HepG2 (cell line): Measurements from ENCODE around the gene AFDN. TPM values are rescaled to one million over a fixed set of nuclear protein-coding genes. Genes with fewer than 3 reads are reported as not detected.

Source experiments
- ARID2 ChIP-seq: sonication (generic); formaldehyde crosslinking; IDR thresholded peaks from 2 replicates; pipeline ENCODE4 v1.8.1; 2022; ENCODE audit warnings: mild to moderate bottlenecking, missing genetic modification reagents, borderline replicate concordance
- CBX2 ChIP-seq, 2 experiments: fragments of 200-600 bp in 1 of 2; sonication (generic); formaldehyde crosslinking in 1 of 2; IDR thresholded peaks; 2 replicates each; pipeline versions ENCODE4 v1.7.0 to v1.8.1; 2018 to 2022; ENCODE audit warnings: low read depth in 2 of 2, low read length in 1 of 2, mild to moderate bottlenecking in 1 of 2, missing genetic modification reagents in 1 of 2
- DNMT3B ChIP-seq: conservative IDR thresholded peaks from 2 replicates; pipeline ENCODE4 v1.6.1; 2016; ENCODE audit warnings: missing biosample characterization, control low read depth
- DPF2 ChIP-seq: sonication (generic); formaldehyde crosslinking; IDR thresholded peaks from 2 replicates; pipeline ENCODE4 v1.4.0; 2020; ENCODE audit warnings: mild to moderate bottlenecking, low read depth, missing genetic modification reagents, borderline replicate concordance
- FOSL1 ChIP-seq: sonication (generic); formaldehyde crosslinking; IDR thresholded peaks from 2 replicates; pipeline ENCODE4 v1.9.0; 2021; ENCODE audit warnings: missing genetic modification reagents, borderline replicate concordance
- FOXA3 ChIP-seq: IDR thresholded peaks from 2 replicates; pipeline ENCODE4 v1.6.1; 2016; ENCODE audit warnings: missing genetic modification reagents, missing compliant biosample characterization
- GMEB1 ChIP-seq: sonication (generic); formaldehyde crosslinking; IDR thresholded peaks from 2 replicates; pipeline ENCODE4 v1.5.1; 2020; ENCODE audit warnings: missing genetic modification reagents, mild to moderate bottlenecking, borderline replicate concordance
- HIVEP1 ChIP-seq: sonication (generic); formaldehyde crosslinking; IDR thresholded peaks from 2 replicates; pipeline ENCODE4 v1.4.0; 2020; ENCODE audit warnings: mild to moderate bottlenecking, missing genetic modification reagents
- KDM6A ChIP-seq: IDR thresholded peaks from 2 replicates; pipeline ENCODE4 v1.6.1; 2016; ENCODE audit warnings: low read depth
- KLF6 ChIP-seq: IDR thresholded peaks from 2 replicates; pipeline ENCODE4 v1.8.0; 2016; ENCODE audit warnings: missing biosample characterization, missing genetic modification reagents
- PPARG ChIP-seq: conservative IDR thresholded peaks from 2 replicates; pipeline ENCODE4 v1.6.1; 2016; ENCODE audit warnings: missing biosample characterization, missing genetic modification reagents
- SRSF4 ChIP-seq: fragments of 200-400 bp; formaldehyde crosslinking; IDR thresholded peaks from one replicate; pipeline ENCODE4 v1.6.1; 2018; ENCODE audit warnings: mild to moderate bottlenecking, low read depth, low read length, moderate library complexity; ENCODE audit not compliant: poor library complexity, severe bottlenecking
- TCF7L2 ChIP-seq: IDR thresholded peaks from 2 replicates; pipeline ENCODE4 v1.6.1; 2011; ENCODE audit warnings: mild to moderate bottlenecking, low read depth, low read length, moderate library complexity
- ZBTB8A ChIP-seq: sonication (generic); formaldehyde crosslinking; IDR thresholded peaks from 2 replicates; pipeline ENCODE4 v1.4.0; 2020; ENCODE audit warnings: mild to moderate bottlenecking, low read depth, missing genetic modification reagents, borderline replicate concordance
- ZMYM4 ChIP-seq: sonication (generic); formaldehyde crosslinking; IDR thresholded peaks from 2 replicates; pipeline ENCODE4 v1.8.1; 2023; ENCODE audit warnings: mild to moderate bottlenecking, missing genetic modification reagents
- ZNF136 ChIP-seq: sonication (generic); formaldehyde crosslinking; IDR thresholded peaks from 2 replicates; pipeline ENCODE4 v1.8.1; 2022; ENCODE audit warnings: low read depth, mild to moderate bottlenecking, moderate library complexity, missing genetic modification reagents
- ZNF777 ChIP-seq: sonication (generic); formaldehyde crosslinking; IDR thresholded peaks from 2 replicates; pipeline ENCODE4 v1.4.0; 2020; ENCODE audit warnings: missing genetic modification reagents
- ZSCAN29 ChIP-seq: sonication (generic); formaldehyde crosslinking; conservative IDR thresholded peaks from 2 replicates; pipeline ENCODE4 v1.4.0; 2020; ENCODE audit warnings: mild to moderate bottlenecking, missing genetic modification reagents
- polyA plus RNA-seq, 8 experiments: library from polyadenylated mRNA; depleted of rRNA in 3 of 8; stranded (reverse) in 7 of 8; unstranded in 1 of 8; fragments of >200 nt; fragmentation: Illumina TruSeq in 4 of 8; extraction: Trizol in 4 of 8; gene quantifications; 2 replicates each; pipeline versions ENCODE4 v1.2.1 to v1.2.3, GENCODE V29; 2011 to 2016; ENCODE audit warnings: low read depth in 4 of 8, missing spikeins in 1 of 8, mixed read lengths in 1 of 8; ENCODE audit not compliant: insufficient read depth in 1 of 8
- total RNA-seq, 5 experiments: library from RNA; depleted of rRNA; stranded (reverse); fragments of >200 nt; fragmentation: Illumina TruSeq; extraction: Trizol; gene quantifications; 2 replicates each; pipeline ENCODE4 v1.2.3, GENCODE V29; 2016; ENCODE audit warnings: low read depth in 1 of 5
- TF ChIP-seq, protein P1 (sequence below): sonication (generic); formaldehyde crosslinking; IDR thresholded peaks from 2 replicates; pipeline ENCODE4 v1.4.0; 2020; ENCODE audit warnings: low read depth, mild to moderate bottlenecking, missing genetic modification reagents
- TF ChIP-seq, protein P2 (sequence below): IDR thresholded peaks from 2 replicates; pipeline ENCODE4 v1.6.1; 2016; ENCODE audit warnings: missing genetic modification reagents, missing compliant biosample characterization
- TF ChIP-seq, protein P3 (sequence below): sonication (generic); formaldehyde crosslinking; IDR thresholded peaks from 2 replicates; pipeline ENCODE4 v1.8.0; 2022; ENCODE audit warnings: mild to moderate bottlenecking, missing genetic modification reagents, moderate library complexity
- TF ChIP-seq, protein P4 (sequence below): IDR thresholded peaks from 2 replicates; pipeline ENCODE4 v1.4.0; 2020; ENCODE audit warnings: mild to moderate bottlenecking, missing genetic modification reagents

The AFDN gene
- total and polyA plus RNA-seq, 2 of the 13 experiments (the other 11 are each of a cell fraction or from before 2014, with no cell fraction given) = 136 to 151 TPM

GRCh38 chr6:168017629-168018028 lies 190.9 kb downstream of the AFDN start (continued):
- TF ChIP-seq HIVEP1 = no peak
- TF ChIP-seq TCF7L2 = no peak
- TF ChIP-seq FOXA3 (CRISPR knock-in tag) = peak; percentile 91
- TF ChIP-seq FOSL1 = no peak
- TF ChIP-seq ARID2 = no peak
- no peak for TF ChIP-seq PPARG (CRISPR knock-in tag)
- TF ChIP-seq, protein P1, sequence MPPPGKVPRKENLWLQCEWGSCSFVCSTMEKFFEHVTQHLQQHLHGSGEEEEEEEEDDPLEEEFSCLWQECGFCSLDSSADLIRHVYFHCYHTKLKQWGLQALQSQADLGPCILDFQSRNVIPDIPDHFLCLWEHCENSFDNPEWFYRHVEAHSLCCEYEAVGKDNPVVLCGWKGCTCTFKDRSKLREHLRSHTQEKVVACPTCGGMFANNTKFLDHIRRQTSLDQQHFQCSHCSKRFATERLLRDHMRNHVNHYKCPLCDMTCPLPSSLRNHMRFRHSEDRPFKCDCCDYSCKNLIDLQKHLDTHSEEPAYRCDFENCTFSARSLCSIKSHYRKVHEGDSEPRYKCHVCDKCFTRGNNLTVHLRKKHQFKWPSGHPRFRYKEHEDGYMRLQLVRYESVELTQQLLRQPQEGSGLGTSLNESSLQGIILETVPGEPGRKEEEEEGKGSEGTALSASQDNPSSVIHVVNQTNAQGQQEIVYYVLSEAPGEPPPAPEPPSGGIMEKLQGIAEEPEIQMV (CRISPR knock-in tag) = no peak
- no peak for TF ChIP-seq ZNF136 (CRISPR knock-in tag)
- no peak for TF ChIP-seq GMEB1 (CRISPR knock-in tag)
- no peak for TF ChIP-seq ZSCAN29 (CRISPR knock-in tag)
- TF ChIP-seq, protein P2, sequence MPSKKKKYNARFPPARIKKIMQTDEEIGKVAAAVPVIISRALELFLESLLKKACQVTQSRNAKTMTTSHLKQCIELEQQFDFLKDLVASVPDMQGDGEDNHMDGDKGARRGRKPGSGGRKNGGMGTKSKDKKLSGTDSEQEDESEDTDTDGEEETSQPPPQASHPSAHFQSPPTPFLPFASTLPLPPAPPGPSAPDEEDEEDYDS = no peak
- TF ChIP-seq ZBTB8A = no peak
- no peak for TF ChIP-seq KDM6A (CRISPR knock-in tag)
- no peak for TF ChIP-seq SRSF4
- TF ChIP-seq CBX2 (IDR thresholded peaks at IDR 0.05; ENCODE audit: low read depth, low read length) = no peak
- 0 out of 2 replicates have a peak, but pooled peaks have one; percentile 31 for TF ChIP-seq CBX2 (CRISPR knock-in tag; IDR thresholded peaks at IDR 0.05; ENCODE audit: low read depth)
- no peak for TF ChIP-seq KLF6 (CRISPR knock-in tag)
- TF ChIP-seq, protein P3, sequence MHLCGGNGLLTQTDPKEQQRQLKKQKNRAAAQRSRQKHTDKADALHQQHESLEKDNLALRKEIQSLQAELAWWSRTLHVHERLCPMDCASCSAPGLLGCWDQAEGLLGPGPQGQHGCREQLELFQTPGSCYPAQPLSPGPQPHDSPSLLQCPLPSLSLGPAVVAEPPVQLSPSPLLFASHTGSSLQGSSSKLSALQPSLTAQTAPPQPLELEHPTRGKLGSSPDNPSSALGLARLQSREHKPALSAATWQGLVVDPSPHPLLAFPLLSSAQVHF (CRISPR knock-in tag) = no peak
- no peak for TF ChIP-seq ZMYM4 (CRISPR knock-in tag)
- TF ChIP-seq DNMT3B (CRISPR knock-in tag) = no peak
- TF ChIP-seq DPF2 (CRISPR knock-in tag) = no peak
- TF ChIP-seq, protein P4, sequence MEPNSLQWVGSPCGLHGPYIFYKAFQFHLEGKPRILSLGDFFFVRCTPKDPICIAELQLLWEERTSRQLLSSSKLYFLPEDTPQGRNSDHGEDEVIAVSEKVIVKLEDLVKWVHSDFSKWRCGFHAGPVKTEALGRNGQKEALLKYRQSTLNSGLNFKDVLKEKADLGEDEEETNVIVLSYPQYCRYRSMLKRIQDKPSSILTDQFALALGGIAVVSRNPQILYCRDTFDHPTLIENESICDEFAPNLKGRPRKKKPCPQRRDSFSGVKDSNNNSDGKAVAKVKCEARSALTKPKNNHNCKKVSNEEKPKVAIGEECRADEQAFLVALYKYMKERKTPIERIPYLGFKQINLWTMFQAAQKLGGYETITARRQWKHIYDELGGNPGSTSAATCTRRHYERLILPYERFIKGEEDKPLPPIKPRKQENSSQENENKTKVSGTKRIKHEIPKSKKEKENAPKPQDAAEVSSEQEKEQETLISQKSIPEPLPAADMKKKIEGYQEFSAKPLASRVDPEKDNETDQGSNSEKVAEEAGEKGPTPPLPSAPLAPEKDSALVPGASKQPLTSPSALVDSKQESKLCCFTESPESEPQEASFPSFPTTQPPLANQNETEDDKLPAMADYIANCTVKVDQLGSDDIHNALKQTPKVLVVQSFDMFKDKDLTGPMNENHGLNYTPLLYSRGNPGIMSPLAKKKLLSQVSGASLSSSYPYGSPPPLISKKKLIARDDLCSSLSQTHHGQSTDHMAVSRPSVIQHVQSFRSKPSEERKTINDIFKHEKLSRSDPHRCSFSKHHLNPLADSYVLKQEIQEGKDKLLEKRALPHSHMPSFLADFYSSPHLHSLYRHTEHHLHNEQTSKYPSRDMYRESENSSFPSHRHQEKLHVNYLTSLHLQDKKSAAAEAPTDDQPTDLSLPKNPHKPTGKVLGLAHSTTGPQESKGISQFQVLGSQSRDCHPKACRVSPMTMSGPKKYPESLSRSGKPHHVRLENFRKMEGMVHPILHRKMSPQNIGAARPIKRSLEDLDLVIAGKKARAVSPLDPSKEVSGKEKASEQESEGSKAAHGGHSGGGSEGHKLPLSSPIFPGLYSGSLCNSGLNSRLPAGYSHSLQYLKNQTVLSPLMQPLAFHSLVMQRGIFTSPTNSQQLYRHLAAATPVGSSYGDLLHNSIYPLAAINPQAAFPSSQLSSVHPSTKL (CRISPR knock-in tag) = peak; percentile 53
- no peak for TF ChIP-seq ZNF777 (CRISPR knock-in tag)
